HEK293 (cell line): ENCODE measurements around the gene HK3.

Experiments used
- CTCF ChIA-PET: fragments of 350-600 bp; formaldehyde crosslinking; extraction: SDS; loops from one replicate; lab custom pipeline; 2021; ENCODE audit warnings: antibody characterized with exemption; lab: Yijun Ruan, JAX
- POLR2A ChIA-PET: fragments of 300-600 bp; formaldehyde crosslinking; extraction: SDS; loops from one replicate; lab custom pipeline; 2020; ENCODE audit warnings: antibody characterized with exemption, inconsistent platforms; lab: Yijun Ruan, JAX
- H3K27ac ChIP-seq: fragments of 200-500 bp; sonication (Bioruptor generic); 2 replicates; pipeline ENCODE4 v1.5.1; 2014; ENCODE audit warnings: low read depth, low read length, control low read depth, inconsistent platforms; ENCODE audit errors: extremely low read depth
- H3K36me3 ChIP-seq, 2 experiments: fragments of 200-500 bp in 1 of 2; sonication (Bioruptor generic) in 1 of 2; 1 replicate in 1 of 2; 2 replicates in 1 of 2; pipeline ENCODE4 v1.5.1; 2014 to 2017; ENCODE audit warnings: inconsistent platforms in 2 of 2, low read length in 2 of 2; ENCODE audit not compliant: control insufficient read depth in 2 of 2, insufficient read depth in 1 of 2
- H3K4me1 ChIP-seq: fragments of 200-500 bp; sonication (Bioruptor generic); 2 replicates; pipeline ENCODE4 v1.5.1; 2014; ENCODE audit warnings: mild to moderate bottlenecking, low read length, inconsistent platforms; ENCODE audit not compliant: control insufficient read depth, insufficient read depth
- H3K4me3 ChIP-seq: 2 replicates; pipeline ENCODE4 v1.5.1; 2011; ENCODE audit warnings: low read depth, mild to moderate bottlenecking, control low read depth, low read length, moderate library complexity
- H3K9me3 ChIP-seq: fragments of 200-500 bp; sonication (Bioruptor generic); 2 replicates; pipeline ENCODE4 v1.5.1; 2014; ENCODE audit warnings: low read depth, low read length, inconsistent platforms; ENCODE audit not compliant: control insufficient read depth, insufficient read depth
- EGR2 ChIP-seq: fragments of 450-650 bp; formaldehyde crosslinking; IDR thresholded peaks from 2 replicates; pipeline ENCODE4 v1.5.1; 2016; ENCODE audit warnings: low read depth, missing biosample characterization, missing genetic modification characterization
- ELK4 ChIP-seq: IDR thresholded peaks from 2 replicates; pipeline ENCODE4 v1.6.1; 2011; ENCODE audit warnings: mild to moderate bottlenecking, low read depth, low read length, borderline replicate concordance
- IKZF3 ChIP-seq: fragments of 450-650 bp; IDR thresholded peaks from 2 replicates; pipeline ENCODE4 v1.5.0; 2018; ENCODE audit warnings: missing biosample characterization, mild to moderate bottlenecking, missing genetic modification characterization, moderate library complexity
- MZF1 ChIP-seq: fragments of 450-650 bp; formaldehyde crosslinking; IDR thresholded peaks from 2 replicates; pipeline ENCODE4 v1.5.1; 2017; ENCODE audit warnings: missing biosample characterization, missing genetic modification characterization, borderline replicate concordance
- SCRT1 ChIP-seq: fragments of 450-650 bp; formaldehyde crosslinking; IDR thresholded peaks from 2 replicates; pipeline ENCODE4 v1.5.1; 2016; ENCODE audit warnings: missing biosample characterization, missing genetic modification characterization, borderline replicate concordance
- SETDB1 ChIP-seq: IDR thresholded peaks from one replicate; pipeline ENCODE4 v1.6.1; 2017; ENCODE audit warnings: mild to moderate bottlenecking, low read length, moderate library complexity, mixed read lengths; ENCODE audit not compliant: insufficient read length
- TSHZ1 ChIP-seq: fragments of 450-650 bp; formaldehyde crosslinking; IDR thresholded peaks from 2 replicates; pipeline ENCODE4 v1.5.1; 2016; ENCODE audit warnings: missing biosample characterization, missing genetic modification characterization, borderline replicate concordance
- ZNF146 ChIP-seq: fragments of 450-650 bp; formaldehyde crosslinking; IDR thresholded peaks from 2 replicates; pipeline ENCODE4 v1.5.1; 2016; ENCODE audit warnings: missing biosample characterization, missing genetic modification characterization
- ZNF18 ChIP-seq: fragments of 450-650 bp; formaldehyde crosslinking; IDR thresholded peaks from 2 replicates; pipeline ENCODE4 v1.5.1; 2016; ENCODE audit warnings: missing biosample characterization, missing genetic modification characterization
- ZNF221 ChIP-seq: fragments of 450-650 bp; formaldehyde crosslinking; IDR thresholded peaks from 2 replicates; pipeline ENCODE4 v1.5.1; 2017; ENCODE audit warnings: missing biosample characterization, missing genetic modification characterization, borderline replicate concordance
- ZNF274 ChIP-seq, 2 experiments: fragments of 200-500 bp in 1 of 2; fragments of 450-650 bp in 1 of 2; sonication (Bioruptor generic) in 1 of 2; formaldehyde crosslinking in 1 of 2; IDR thresholded peaks; 2 replicates each; pipeline versions ENCODE4 v1.5.1 to v1.6.1; 2014 to 2016; ENCODE audit warnings: borderline replicate concordance in 1 of 2, inconsistent platforms in 1 of 2, low read length in 1 of 2, missing biosample characterization in 1 of 2, missing genetic modification characterization in 1 of 2
- ZNF292 ChIP-seq: fragments of 450-650 bp; formaldehyde crosslinking; IDR thresholded peaks from 2 replicates; pipeline ENCODE4 v1.5.1; 2016; ENCODE audit warnings: low read depth, missing biosample characterization, missing genetic modification characterization, borderline replicate concordance
- ZNF843 ChIP-seq: fragments of 450-650 bp; formaldehyde crosslinking; IDR thresholded peaks from 2 replicates; pipeline ENCODE4 v1.5.1; 2016; ENCODE audit warnings: missing biosample characterization, missing genetic modification characterization
- ZSCAN23 ChIP-seq: fragments of 450-650 bp; formaldehyde crosslinking; IDR thresholded peaks from 2 replicates; pipeline ENCODE4 v1.5.1; 2016; ENCODE audit warnings: missing biosample characterization, missing genetic modification characterization

HK3 gene

GRCh38 chr5:176900780-176901204 lies 1.6 kb upstream of the HK3 start (continued):
- TF ChIP-seq ELK4 = no peak
- TF ChIP-seq IKZF3 (tag by site-specific recombination) = no peak
- no peak for TF ChIP-seq TSHZ1 (tag by site-specific recombination)
- TF ChIP-seq ZNF274 (IDR thresholded peaks at IDR 0.05; ENCODE audit: low read length) = no peak
- no peak for TF ChIP-seq ZNF274 (tag by site-specific recombination; IDR thresholded peaks at IDR 0.05; ENCODE audit: borderline replicate concordance)
- TF ChIP-seq ZSCAN23 = no peak
- TF ChIP-seq ZNF843 (tag by site-specific recombination) = no peak

- POLR2A ChIA-PET = no interaction called here
- H3K4me1 ChIP-seq = no peaks in the 10 kb centered on the region
- peaks cover 8 to 36% of the 10 kb centered on the region in 2 experiments; a peak in 2 of 3 replicates for H3K36me3 ChIP-seq
- CTCF ChIA-PET = interaction anchor here (0.7 to 2.0 kb wide), 4 partner anchors 17 to 239 kb away, joined by 3 to 6 read pairs (median 4); no protein-coding TSS in a partner anchor
- peak; percentile 61 for TF ChIP-seq ZNF146 (tag by site-specific recombination)
- TF ChIP-seq ZNF18 (tag by site-specific recombination) = no peak
- TF ChIP-seq, all 188 proteins: peak for 1
- H3K9me3 ChIP-seq = no peaks in the 10 kb centered on the region
- no peak overlapping the region for H3K27ac ChIP-seq
- H3K4me3 ChIP-seq = no peak overlapping the region
Observed at GRCh38 chr5:176899946-176900779, 1.0 kb upstream of the HK3 start.

- no peak overlapping the region for H3K27ac ChIP-seq
- CTCF ChIA-PET = interaction anchor here (0.6 to 4.7 kb wide), 2 partner anchors 187 to 236 kb away, joined by 3 to 26 read pairs; no protein-coding TSS in a partner anchor
- no peaks in the 10 kb centered on the region for H3K9me3 ChIP-seq
- H3K4me3 ChIP-seq = no peak overlapping the region
- no peaks in the 10 kb centered on the region for H3K4me1 ChIP-seq
- POLR2A ChIA-PET = no interaction called here
- no peak for TF ChIP-seq ZNF292 (tag by site-specific recombination)
- TF ChIP-seq ZNF221 (tag by site-specific recombination) = no peak
- TF ChIP-seq EGR2 (tag by site-specific recombination) = peak; percentile 24; the same call in 1 of the 2 replicates
- no peak for TF ChIP-seq MZF1
- TF ChIP-seq SETDB1 = no peak
- no peak for TF ChIP-seq SCRT1 (tag by site-specific recombination)
- H3K36me3 ChIP-seq = peaks cover 0 to 7% of the 10 kb centered on the region in 2 experiments; a peak in 1 of 3 replicates
Observed at GRCh38 chr5:176897263-176897662, 1.9 kb downstream of the HK3 start.
